CD4-positive, alpha-beta T cell treated with Interleukin-15 for 1 hour (primary cell): ENCODE data around the gene TM4SF18.

ENCODE experiments used
- DNase-seq: peaks from one replicate; pipeline ENCODE4 v3.0.0-alpha.2; 2020

Gene TM4SF18

GRCh38 chr3:149325581-149325980 lies 7.9 kb downstream of the TM4SF18 start:
- DNase-seq: no peak

GRCh38 chr3:149324332-149324731 lies 9.1 kb downstream of the TM4SF18 start:
- no peak for DNase-seq

GRCh38 chr3:149321640-149322039 lies 11.8 kb downstream of the TM4SF18 start:
- no peak for DNase-seq

- DNase-seq: no peak
Measured at GRCh38 chr3:149321136-149321535, 12.3 kb downstream of the TM4SF18 start.

- no peak for DNase-seq
Measured at GRCh38 chr3:149319750-149320149, 13.7 kb downstream of the TM4SF18 start.

GRCh38 chr3:149317072-149317471 lies 16.4 kb downstream of the TM4SF18 start:
- DNase-seq: no peak

GRCh38 chr3:149316437-149316836 lies 17.0 kb downstream of the TM4SF18 start:
- DNase-seq: no peak

GRCh38 chr3:149315694-149316093 lies 17.7 kb downstream of the TM4SF18 start:
- DNase-seq: no peak

GRCh38 chr3:149314807-149315578 lies 18.4 kb downstream of the TM4SF18 start:
- no peak for DNase-seq

GRCh38 chr3:149313542-149313941 lies 19.9 kb downstream of the TM4SF18 start:
- no peak for DNase-seq

GRCh38 chr3:149310796-149311534 lies 22.5 kb downstream of the TM4SF18 start:
- DNase-seq: no peak

- DNase-seq: no peak
Measured at GRCh38 chr3:149307435-149307783, 26.0 kb downstream of the TM4SF18 start.

- DNase-seq: no peak
Measured at GRCh38 chr3:149306751-149307434, 26.5 kb downstream of the TM4SF18 start.

GRCh38 chr3:149305376-149305775 lies 28.1 kb downstream of the TM4SF18 start:
- no peak for DNase-seq

- DNase-seq: no peak
Measured at GRCh38 chr3:149299938-149300801, 33.3 kb downstream of the TM4SF18 start.

GRCh38 chr3:149296972-149297371 lies 36.5 kb downstream of the TM4SF18 start:
- no peak for DNase-seq

GRCh38 chr3:149292666-149293065 lies 40.8 kb downstream of the TM4SF18 start:
- no peak for DNase-seq

- no peak for DNase-seq
Measured at GRCh38 chr3:149291178-149291577, 42.3 kb downstream of the TM4SF18 start.

GRCh38 chr3:149288655-149289054 lies 44.8 kb downstream of the TM4SF18 start:
- no peak for DNase-seq

- no peak for DNase-seq
Measured at GRCh38 chr3:149284034-149284433, 49.4 kb downstream of the TM4SF18 start.

- DNase-seq: no peak
Measured at GRCh38 chr3:149283401-149283800, 50.0 kb downstream of the TM4SF18 start.

GRCh38 chr3:149282836-149283235 lies 50.6 kb downstream of the TM4SF18 start:
- no peak for DNase-seq

- no peak for DNase-seq
Measured at GRCh38 chr3:149282322-149282721, 51.1 kb downstream of the TM4SF18 start.
